ENCODE measurements around the gene CERS1.

Gene CERS1

DNA sequence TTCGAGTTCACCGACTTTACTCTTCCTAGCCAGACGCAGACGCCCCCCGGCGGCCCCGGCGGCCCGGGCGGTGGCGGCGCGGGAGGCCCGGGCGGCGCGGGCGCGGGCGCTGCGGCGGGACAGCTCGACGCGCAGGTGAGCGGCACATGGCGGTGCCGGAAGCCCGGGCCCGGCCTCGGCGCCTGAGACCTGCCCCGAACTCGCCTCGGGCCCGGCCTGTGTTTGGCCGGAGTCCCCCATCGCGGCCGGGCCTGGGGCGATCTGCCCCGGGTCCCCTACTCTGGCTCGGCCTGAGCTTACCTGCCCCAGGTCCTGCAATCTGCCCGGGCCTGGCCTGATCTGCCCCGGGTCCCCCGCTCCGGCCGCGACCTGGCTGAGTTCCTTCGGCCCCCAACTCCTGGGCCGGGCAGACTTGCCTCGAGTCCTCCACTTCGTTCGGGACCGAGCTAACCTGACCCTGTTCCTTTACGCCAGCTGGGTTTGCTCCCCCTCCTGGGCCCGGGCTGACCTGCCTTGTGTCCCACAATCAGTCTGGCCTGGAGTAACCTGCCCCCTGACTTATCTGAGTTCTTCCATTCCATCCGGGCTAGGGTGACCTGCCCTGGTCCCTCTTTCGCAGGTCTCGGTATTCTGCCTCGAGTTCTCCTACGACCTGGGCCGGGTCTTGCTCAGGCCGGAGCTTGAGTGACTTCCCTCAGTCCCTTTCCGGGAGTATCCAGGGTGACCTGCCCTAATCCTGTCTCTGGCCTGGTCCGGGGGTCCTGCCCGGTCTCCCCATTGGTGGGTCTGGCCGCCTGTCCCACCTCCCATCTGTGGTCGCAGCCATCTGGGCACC, 63.4 kb downstream of the CERS1 start:
- no peak for TF ChIP-seq POU2F2 (IDR thresholded peaks at IDR 0.05; ENCODE audit: low read depth, low read length)
- no peak for TF ChIP-seq TAF1 (IDR thresholded peaks at IDR 0.05; ENCODE audit: low read depth, low read length)
- no peak for TF ChIP-seq POLR2AphosphoS5 (IDR thresholded peaks at IDR 0.05; ENCODE audit: low read depth, low read length)
- no peak for TF ChIP-seq POLR2A (IDR thresholded peaks at IDR 0.05; ENCODE audit: low read depth, low read length)
- TF ChIP-seq SPI1 (IDR thresholded peaks at IDR 0.05; ENCODE audit: low read depth, low read length): no peak
- TF ChIP-seq PAX5 (IDR thresholded peaks at IDR 0.05; ENCODE audit: insufficient read depth, low read length, severe bottlenecking): no peak
- FAIRE-seq: no peak
- DNase-seq (ENCODE audit: insufficient read length, low spot score): no peak

- FAIRE-seq (peak; percentile 96), DNase-seq (ENCODE audit: insufficient read length, low spot score) (peak; percentile 92)
- TF ChIP-seq SPI1 (IDR thresholded peaks at IDR 0.05; ENCODE audit: low read depth, low read length): peak; percentile 47
- 0 out of 2 replicates have a peak, but pooled peaks have one; percentile 44 for TF ChIP-seq POU2F2 (IDR thresholded peaks at IDR 0.05; ENCODE audit: low read depth, low read length)
- peak; percentile 52; the same call in 1 of the 2 replicates for TF ChIP-seq POLR2AphosphoS5 (IDR thresholded peaks at IDR 0.05; ENCODE audit: low read depth, low read length)
- TF ChIP-seq TAF1 (IDR thresholded peaks at IDR 0.05; ENCODE audit: low read depth, low read length): peak; percentile 84
- no peak for TF ChIP-seq PAX5 (IDR thresholded peaks at IDR 0.05; ENCODE audit: insufficient read depth, low read length, severe bottlenecking)
- TF ChIP-seq POLR2A (IDR thresholded peaks at IDR 0.05; ENCODE audit: low read depth, low read length): peak; percentile 75
These were observed 64.2 kb downstream of the CERS1 start, which contains the start of gene UPF1 for GRCh38 chr19:18831524-18832305. UPF1 (plus strand) TSS chr19:18831959; CDS start chr19:18832210, 251 bp downstream.

- DNase-seq (ENCODE audit: insufficient read length, low spot score) (no peak), FAIRE-seq (no peak)
- TF ChIP-seq PAX5 (IDR thresholded peaks at IDR 0.05; ENCODE audit: insufficient read depth, low read length, severe bottlenecking) (no peak), POU2F2 (IDR thresholded peaks at IDR 0.05; ENCODE audit: low read depth, low read length) (no peak), TAF1 (IDR thresholded peaks at IDR 0.05; ENCODE audit: low read depth, low read length) (no peak), SPI1 (IDR thresholded peaks at IDR 0.05; ENCODE audit: low read depth, low read length) (no peak), POLR2AphosphoS5 (IDR thresholded peaks at IDR 0.05; ENCODE audit: low read depth, low read length) (no peak), POLR2A (IDR thresholded peaks at IDR 0.05; ENCODE audit: low read depth, low read length) (no peak)
These were observed 65.5 kb downstream of the CERS1 start for GRCh38 chr19:18830488-18830887.

DNA sequence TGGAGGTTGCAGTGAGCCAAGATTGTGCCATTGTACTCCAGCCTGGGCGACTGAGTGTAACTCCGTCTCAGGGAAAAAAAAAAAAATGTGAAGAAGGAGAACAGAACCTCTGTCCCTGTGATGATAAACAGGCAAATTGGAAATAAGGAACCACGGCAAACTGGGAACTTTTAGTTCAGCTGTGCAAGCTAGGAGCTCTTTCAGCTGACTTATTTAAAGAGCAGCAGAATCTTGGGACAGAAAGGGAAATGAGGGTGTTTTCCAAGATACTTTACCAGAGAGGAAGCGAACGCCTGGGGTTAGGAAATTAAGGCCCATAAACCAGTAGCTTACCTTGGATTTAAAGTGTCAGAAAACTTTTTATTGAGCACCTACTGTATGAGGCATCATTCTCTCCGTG, 67.2 kb downstream of the CERS1 start:
- DNase-seq (ENCODE audit: insufficient read length, low spot score) (no peak), FAIRE-seq (no peak)
- no peak for TF ChIP-seq TAF1 (IDR thresholded peaks at IDR 0.05; ENCODE audit: low read depth, low read length)
